K562 (cell line): Measurements from ENCODE around the gene RXFP1. TPM values are rescaled to one million over a fixed set of nuclear protein-coding genes. Genes with fewer than 3 reads are reported as not detected.

ENCODE experiments used
- ATAC-seq: fragments of 200-7000 bp; cut with Tn5 transposase; 3 replicates; pipeline ENCODE4 v1.9.1; 2020; ENCODE audit warnings: moderate library complexity
- BruUV-seq: library from RNA; stranded (reverse); fragments of 400-500 nt; replicated peaks from 2 replicates; lab custom pipeline; 2021; lab: Mats Ljungman, UMichigan
- CTCF ChIA-PET: fragments of 300-600 bp; formaldehyde crosslinking; extraction: SDS; loops from one replicate; lab custom pipeline; 2021; ENCODE audit warnings: low intra/inter-chr PET ratio; lab: Yijun Ruan, JAX
- POLR2A ChIA-PET: fragments of 300-600, 350-650 bp; sonication (Branson Sonifier 250); formaldehyde crosslinking; extraction: SDS; loops from one replicate; lab custom pipeline; 2021; ENCODE audit warnings: antibody characterized with exemption, inconsistent platforms; lab: Yijun Ruan, JAX
- DNase-seq, 4 experiments: peaks; one replicate each; pipeline versions ENCODE4 v3.0.0 to v3.0.0-alpha.2; 2011 to 2018; ENCODE audit warnings: low spot score in 3 of 4, mixed read lengths in 3 of 4; ENCODE audit errors: extremely low read depth in 1 of 4
- FAIRE-seq: peaks from 2 replicates; lab custom pipeline; 2011; peaks lifted over from hg19 to GRCh38; lab: Jason Lieb, UNC
- H2AFZ ChIP-seq: 2 replicates; pipeline ENCODE4 v1.6.0; 2011; ENCODE audit warnings: low read depth, low read length, control low read depth, inconsistent platforms
- H3K27ac ChIP-seq: fragments of 200-600 bp; 3 replicates; pipeline ENCODE4 v1.8.0; 2011; ENCODE audit warnings: low read depth, mild to moderate bottlenecking, control low read depth, inconsistent platforms, low read length, moderate library complexity, mixed read lengths; ENCODE audit errors: extremely low read depth
- H3K27me3 ChIP-seq, 2 experiments: fragments of 300-600 bp in 1 of 2; 2 replicates in 1 of 2; 3 replicates in 1 of 2; pipeline versions ENCODE4 v1.6.0 to v1.8.0; 2011; ENCODE audit warnings: inconsistent platforms in 2 of 2, low read length in 2 of 2, mild to moderate bottlenecking in 1 of 2, mixed read lengths in 1 of 2, moderate library complexity in 1 of 2; ENCODE audit not compliant: control insufficient read depth in 2 of 2, insufficient read depth in 2 of 2
- H3K36me3 ChIP-seq: fragments of 300-600 bp; 3 replicates; pipeline ENCODE4 v1.8.0; 2011; ENCODE audit warnings: mild to moderate bottlenecking, low read length, inconsistent platforms; ENCODE audit not compliant: control insufficient read depth, insufficient read depth
- H3K4me1 ChIP-seq, 2 experiments: fragments of 200-600 bp in 1 of 2; replicated peaks in 1 of 2; 2 replicates in 1 of 2; 3 replicates in 1 of 2; pipeline versions ENCODE4 v1.5.1 to v1.8.0; 2011; ENCODE audit warnings: inconsistent platforms in 2 of 2, low read length in 2 of 2, mild to moderate bottlenecking in 1 of 2, mixed read lengths in 1 of 2, moderate library complexity in 1 of 2; ENCODE audit not compliant: control insufficient read depth in 2 of 2, insufficient read depth in 2 of 2
- H3K4me2 ChIP-seq: 2 replicates; pipeline ENCODE4 v1.6.1; 2011; ENCODE audit warnings: low read length, control low read depth, inconsistent platforms, mixed read lengths; ENCODE audit not compliant: insufficient read depth
- H3K4me3 ChIP-seq: fragments of 200-600 bp; sonication (generic), shearing (Covaris generic); 2 replicates; pipeline ENCODE4 v1.5.1; 2016; ENCODE audit warnings: control low read depth, inconsistent platforms
- H3K79me2 ChIP-seq: fragments of 200-600 bp; 3 replicates; pipeline ENCODE4 v1.8.0; 2011; ENCODE audit warnings: low read length, inconsistent platforms; ENCODE audit not compliant: control insufficient read depth, insufficient read depth
- H3K9ac ChIP-seq, 2 experiments: 2 replicates each; pipeline versions ENCODE4 v1.6.0 to v1.6.1; 2011; ENCODE audit warnings: low read depth in 2 of 2, low read length in 2 of 2, control low read depth in 1 of 2, inconsistent platforms in 1 of 2, mild to moderate bottlenecking in 1 of 2, mixed read lengths in 1 of 2; ENCODE audit not compliant: insufficient read depth in 1 of 2
- H3K9me1 ChIP-seq: one replicate; pipeline ENCODE4 v1.6.0; 2011; ENCODE audit warnings: inconsistent platforms, mild to moderate bottlenecking, low read length, moderate library complexity; ENCODE audit not compliant: control insufficient read depth, insufficient read depth
- H3K9me3 ChIP-seq: replicated peaks from 2 replicates; pipeline ENCODE4 v1.5.1; 2011; ENCODE audit warnings: low read depth, low read length, inconsistent platforms; ENCODE audit not compliant: control insufficient read depth, insufficient read depth
- H4K20me1 ChIP-seq: replicated peaks from 2 replicates; pipeline ENCODE4 v1.6.1; 2011; ENCODE audit warnings: low read length, inconsistent platforms, mixed read lengths; ENCODE audit not compliant: control insufficient read depth, insufficient read depth
- ARID1B ChIP-seq: fragments of 450-650 bp; IDR thresholded peaks from 2 replicates; pipeline ENCODE4 v1.6.1; 2016; ENCODE audit warnings: antibody characterized with exemption, mild to moderate bottlenecking, inconsistent platforms
- CBFA2T3 ChIP-seq: fragments of 450-650 bp; IDR thresholded peaks from 2 replicates; pipeline ENCODE4 v1.6.1; 2017
- DMBX1 ChIP-seq: fragments of 250-450 bp; sonication (Bioruptor Pico); IDR thresholded peaks from 2 replicates; pipeline ENCODE4 v1.8.0; 2022; ENCODE audit warnings: inconsistent platforms, mild to moderate bottlenecking, moderate library complexity, borderline replicate concordance
- DNMT1 ChIP-seq: fragments of 450-650 bp; IDR thresholded peaks from 2 replicates; pipeline ENCODE4 v1.6.1; 2016; ENCODE audit warnings: antibody characterized with exemption, mild to moderate bottlenecking
- ILK ChIP-seq: fragments of 450-650 bp; IDR thresholded peaks from 2 replicates; pipeline ENCODE4 v1.6.1; 2016; ENCODE audit warnings: missing genetic modification characterization, low read depth, mild to moderate bottlenecking, missing compliant biosample characterization, moderate library complexity, borderline replicate concordance
- PML ChIP-seq: IDR thresholded peaks from 2 replicates; pipeline ENCODE4 v1.6.1; 2012; ENCODE audit warnings: low read length, inconsistent platforms
- RBM17 ChIP-seq: fragments of 200-400 bp; formaldehyde crosslinking; IDR thresholded peaks from 2 replicates; pipeline ENCODE4 v1.6.1; 2017; ENCODE audit warnings: low read depth, mild to moderate bottlenecking, low read length, borderline replicate concordance
- SP1 ChIP-seq: sonication (generic); formaldehyde crosslinking; IDR thresholded peaks from 2 replicates; pipeline ENCODE4 v1.8.1; 2022; ENCODE audit warnings: mild to moderate bottlenecking, missing genetic modification reagents
- TAF15 ChIP-seq: fragments of 200-400 bp; formaldehyde crosslinking; IDR thresholded peaks from 2 replicates; pipeline ENCODE4 v1.6.1; 2017; ENCODE audit warnings: mild to moderate bottlenecking, low read depth, low read length, moderate library complexity
- ZNF217 ChIP-seq: sonication (generic); formaldehyde crosslinking; IDR thresholded peaks from 2 replicates; pipeline ENCODE4 v1.8.0; 2022; ENCODE audit warnings: mild to moderate bottlenecking, missing genetic modification reagents
- ZNF354B ChIP-seq: fragments of 250-450 bp; sonication (Bioruptor Pico); IDR thresholded peaks from 2 replicates; pipeline ENCODE4 v1.4.0; 2020
- WGBS: fragments of 100-300 bp; shearing (Covaris generic); methylation state at CpG from one replicate; pipeline ENCODE4 v1.1.6; 2016; ENCODE audit warnings: low coverage, mixed read lengths; ENCODE audit not compliant: insufficient coverage; ENCODE audit errors: missing lambda C conversion rate; 5-methylcytosine and 5-hydroxymethylcytosine counted together
- in situ Hi-C: fragments of 300-500 bp; cut with MboI; formaldehyde crosslinking; loops from 4 replicates; pipeline ENCODE4 v1.15.0; 2018; ENCODE audit warnings: inconsistent platforms, mixed read lengths
- intact Hi-C: fragments of 100-400 bp; cut with micrococcal nuclease; formaldehyde crosslinking; loops from 2 replicates; pipeline ENCODE4 v1.14.2; 2022
- polyA plus RNA-seq, 8 experiments: library from polyadenylated mRNA; depleted of rRNA in 4 of 8; stranded (reverse) in 5 of 8; unstranded in 3 of 8; fragments of >200 nt; fragmentation: Nextera tagmentation in 2 of 8; fragmentation: Illumina TruSeq in 1 of 8; extraction: Ambion mirVana in 2 of 8; extraction: Trizol in 1 of 8; gene quantifications; 2 replicates each; pipeline versions ENCODE4 v1.2.1 to v1.2.3, GENCODE V29; 2011 to 2014; ENCODE audit warnings: inconsistent platforms in 1 of 8, missing spikeins in 1 of 8
- total RNA-seq, 7 experiments: library from RNA; depleted of rRNA in 6 of 7; stranded (reverse); fragments of >200 nt in 6 of 7; fragmentation: Illumina TruSeq in 2 of 7; extraction: Trizol in 2 of 7; gene quantifications; 2 replicates each; pipeline versions ENCODE4 v1.2.1 to v1.2.3, GENCODE V29; 2011 to 2021; ENCODE audit warnings: low replicate concordance in 1 of 7
- TF ChIP-seq, protein P1 (sequence below): fragments of 450-650 bp; formaldehyde crosslinking; IDR thresholded peaks from 2 replicates; pipeline ENCODE4 v1.4.0; 2020; ENCODE audit warnings: mild to moderate bottlenecking, moderate library complexity
- TF ChIP-seq, protein P2 (sequence below): fragments of 450-650 bp; IDR thresholded peaks from 2 replicates; pipeline ENCODE4 v1.7.1; 2018; ENCODE audit warnings: mild to moderate bottlenecking, low read depth; ENCODE audit not compliant: partially characterized antibody
- TF ChIP-seq, protein P3 (sequence below): sonication (generic); formaldehyde crosslinking; IDR thresholded peaks from 2 replicates; pipeline ENCODE4 v1.9.0; 2022; ENCODE audit warnings: mild to moderate bottlenecking, missing genetic modification reagents
- TF ChIP-seq, protein P4 (sequence below): fragments of 450-650 bp; conservative IDR thresholded peaks from 2 replicates; pipeline ENCODE4 v1.6.1; 2016; ENCODE audit warnings: missing genetic modification characterization, low read depth, mild to moderate bottlenecking, control low read depth, missing compliant biosample characterization

The RXFP1 gene
- total and polyA plus RNA-seq, 9 of the 15 experiments (the other 6 are each of a cell fraction or from before 2014, with no cell fraction given), result 0.03 to 0.06 (median 0.04) TPM; not detected in 6

DNA sequence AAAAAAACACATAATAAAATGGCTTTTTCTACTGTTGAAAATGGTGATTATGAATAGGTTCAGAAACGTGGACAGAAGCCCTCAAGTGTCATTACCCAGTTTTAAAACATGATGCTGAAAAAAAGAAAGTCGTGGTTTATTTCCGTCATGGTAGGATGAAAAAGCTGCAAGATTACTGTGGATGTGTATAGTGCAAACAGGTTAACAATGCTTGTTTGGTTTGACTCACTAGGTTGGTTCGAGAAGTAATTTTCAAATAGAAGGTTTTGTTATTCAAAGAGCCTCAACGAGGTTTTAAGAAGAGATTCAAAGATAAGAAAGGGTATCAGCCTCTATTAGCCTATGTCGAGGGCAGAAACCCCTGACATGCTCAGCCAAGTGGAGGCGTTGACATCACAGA lies 2.5 kb upstream of the RXFP1 start:
- H3K27ac ChIP-seq, result no peak overlapping the region
- CTCF ChIA-PET, result no interaction called here
- in situ Hi-C loops (no loop called here), intact Hi-C loops (no loop called here)
- H3K27me3 ChIP-seq, result no peaks in the 10 kb centered on the region; a peak in 1 of 5 replicates
- H3K9ac ChIP-seq, result no peak overlapping the region
- ATAC-seq, result no peak
- no peak overlapping the region for H3K4me2 ChIP-seq
- no peak for DNase-seq
- no peaks in the 10 kb centered on the region for H3K79me2 ChIP-seq
- no peaks in the 10 kb centered on the region for H3K9me3 ChIP-seq
- POLR2A ChIA-PET, result no interaction called here
- H3K36me3 ChIP-seq, result no peaks in the 10 kb centered on the region
- BruUV-seq, result no TSS peak
- H4K20me1 ChIP-seq, result no peaks in the 10 kb centered on the region
- H2AFZ ChIP-seq, result no peak overlapping the region
- 8% methylated on average over 7 of the region's 7 CpGs for WGBS
- H3K4me1 ChIP-seq, result no peaks in the 10 kb centered on the region; a peak in 2 of 5 replicates
- no peak overlapping the region for H3K4me3 ChIP-seq
- no peak for FAIRE-seq
- H3K9me1 ChIP-seq, result no peaks in the 10 kb centered on the region
- TF ChIP-seq ZNF354B (CRISPR knock-in tag) (no peak), PML (no peak), ZNF217 (no peak), RBM17 (no peak), ARID1B (no peak), DNMT1 (no peak), TAF15 (no peak), DMBX1 (CRISPR knock-in tag) (no peak), SP1 (no peak), ILK (tag) (no peak), CBFA2T3 (no peak)
- TF ChIP-seq, protein P1, sequence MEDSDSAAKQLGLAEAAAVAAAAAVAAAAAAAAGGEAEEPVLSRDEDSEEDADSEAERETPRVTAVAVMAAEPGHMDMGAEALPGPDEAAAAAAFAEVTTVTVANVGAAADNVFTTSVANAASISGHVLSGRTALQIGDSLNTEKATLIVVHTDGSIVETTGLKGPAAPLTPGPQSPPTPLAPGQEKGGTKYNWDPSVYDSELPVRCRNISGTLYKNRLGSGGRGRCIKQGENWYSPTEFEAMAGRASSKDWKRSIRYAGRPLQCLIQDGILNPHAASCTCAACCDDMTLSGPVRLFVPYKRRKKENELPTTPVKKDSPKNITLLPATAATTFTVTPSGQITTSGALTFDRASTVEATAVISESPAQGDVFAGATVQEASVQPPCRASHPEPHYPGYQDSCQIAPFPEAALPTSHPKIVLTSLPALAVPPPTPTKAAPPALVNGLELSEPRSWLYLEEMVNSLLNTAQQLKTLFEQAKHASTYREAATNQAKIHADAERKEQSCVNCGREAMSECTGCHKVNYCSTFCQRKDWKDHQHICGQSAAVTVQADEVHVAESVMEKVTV (CRISPR knock-in tag), result no peak
- TF ChIP-seq, protein P2, sequence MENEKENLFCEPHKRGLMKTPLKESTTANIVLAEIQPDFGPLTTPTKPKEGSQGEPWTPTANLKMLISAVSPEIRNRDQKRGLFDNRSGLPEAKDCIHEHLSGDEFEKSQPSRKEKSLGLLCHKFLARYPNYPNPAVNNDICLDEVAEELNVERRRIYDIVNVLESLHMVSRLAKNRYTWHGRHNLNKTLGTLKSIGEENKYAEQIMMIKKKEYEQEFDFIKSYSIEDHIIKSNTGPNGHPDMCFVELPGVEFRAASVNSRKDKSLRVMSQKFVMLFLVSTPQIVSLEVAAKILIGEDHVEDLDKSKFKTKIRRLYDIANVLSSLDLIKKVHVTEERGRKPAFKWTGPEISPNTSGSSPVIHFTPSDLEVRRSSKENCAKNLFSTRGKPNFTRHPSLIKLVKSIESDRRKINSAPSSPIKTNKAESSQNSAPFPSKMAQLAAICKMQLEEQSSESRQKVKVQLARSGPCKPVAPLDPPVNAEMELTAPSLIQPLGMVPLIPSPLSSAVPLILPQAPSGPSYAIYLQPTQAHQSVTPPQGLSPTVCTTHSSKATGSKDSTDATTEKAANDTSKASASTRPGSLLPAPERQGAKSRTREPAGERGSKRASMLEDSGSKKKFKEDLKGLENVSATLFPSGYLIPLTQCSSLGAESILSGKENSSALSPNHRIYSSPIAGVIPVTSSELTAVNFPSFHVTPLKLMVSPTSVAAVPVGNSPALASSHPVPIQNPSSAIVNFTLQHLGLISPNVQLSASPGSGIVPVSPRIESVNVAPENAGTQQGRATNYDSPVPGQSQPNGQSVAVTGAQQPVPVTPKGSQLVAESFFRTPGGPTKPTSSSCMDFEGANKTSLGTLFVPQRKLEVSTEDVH, result no peak
- TF ChIP-seq, protein P3, sequence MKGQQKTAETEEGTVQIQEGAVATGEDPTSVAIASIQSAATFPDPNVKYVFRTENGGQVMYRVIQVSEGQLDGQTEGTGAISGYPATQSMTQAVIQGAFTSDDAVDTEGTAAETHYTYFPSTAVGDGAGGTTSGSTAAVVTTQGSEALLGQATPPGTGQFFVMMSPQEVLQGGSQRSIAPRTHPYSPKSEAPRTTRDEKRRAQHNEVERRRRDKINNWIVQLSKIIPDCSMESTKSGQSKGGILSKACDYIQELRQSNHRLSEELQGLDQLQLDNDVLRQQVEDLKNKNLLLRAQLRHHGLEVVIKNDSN, result no peak
- TF ChIP-seq, protein P4, sequence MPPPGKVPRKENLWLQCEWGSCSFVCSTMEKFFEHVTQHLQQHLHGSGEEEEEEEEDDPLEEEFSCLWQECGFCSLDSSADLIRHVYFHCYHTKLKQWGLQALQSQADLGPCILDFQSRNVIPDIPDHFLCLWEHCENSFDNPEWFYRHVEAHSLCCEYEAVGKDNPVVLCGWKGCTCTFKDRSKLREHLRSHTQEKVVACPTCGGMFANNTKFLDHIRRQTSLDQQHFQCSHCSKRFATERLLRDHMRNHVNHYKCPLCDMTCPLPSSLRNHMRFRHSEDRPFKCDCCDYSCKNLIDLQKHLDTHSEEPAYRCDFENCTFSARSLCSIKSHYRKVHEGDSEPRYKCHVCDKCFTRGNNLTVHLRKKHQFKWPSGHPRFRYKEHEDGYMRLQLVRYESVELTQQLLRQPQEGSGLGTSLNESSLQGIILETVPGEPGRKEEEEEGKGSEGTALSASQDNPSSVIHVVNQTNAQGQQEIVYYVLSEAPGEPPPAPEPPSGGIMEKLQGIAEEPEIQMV (tag), result no peak
